GM21576 (cell line): ENCODE data around the gene C14orf180.

Source experiments
- ATAC-seq: cut with Tn5 transposase; IDR thresholded peaks from one replicate; pipeline ENCODE4 v1.9.1; 2021; ENCODE audit warnings: mild to moderate bottlenecking, moderate library complexity; ENCODE audit not compliant: unreplicated experiment

The C14orf180 gene

GRCh38 chr14:104549536-104550339 lies 29.8 kb upstream of the C14orf180 start:
- ATAC-seq: no peak

GRCh38 chr14:104550340-104550860 lies 29.2 kb upstream of the C14orf180 start:
- no peak for ATAC-seq

- ATAC-seq: no peak
Measured at GRCh38 chr14:104550861-104551728, 28.5 kb upstream of the C14orf180 start.

GRCh38 chr14:104551851-104552737 lies 27.5 kb upstream of the C14orf180 start:
- ATAC-seq: no peak

GRCh38 chr14:104552738-104553125 lies 26.8 kb upstream of the C14orf180 start:
- no peak for ATAC-seq

- ATAC-seq: no peak
Measured at GRCh38 chr14:104553166-104554087, 26.1 kb upstream of the C14orf180 start.

- no peak for ATAC-seq
Measured at GRCh38 chr14:104554088-104554607, 25.4 kb upstream of the C14orf180 start.

- ATAC-seq: no peak
Measured at GRCh38 chr14:104554608-104555429, 24.7 kb upstream of the C14orf180 start.

GRCh38 chr14:104555430-104556255 lies 23.9 kb upstream of the C14orf180 start:
- ATAC-seq: no peak

- ATAC-seq: no peak
Measured at GRCh38 chr14:104556256-104557021, 23.1 kb upstream of the C14orf180 start.

GRCh38 chr14:104557086-104557485 lies 22.5 kb upstream of the C14orf180 start:
- ATAC-seq: no peak

GRCh38 chr14:104557766-104558165 lies 21.8 kb upstream of the C14orf180 start:
- ATAC-seq: no peak

- no peak for ATAC-seq
Measured at GRCh38 chr14:104558231-104559027, 21.1 kb upstream of the C14orf180 start.

GRCh38 chr14:104559028-104559803 lies 20.3 kb upstream of the C14orf180 start:
- ATAC-seq: no peak

GRCh38 chr14:104559804-104560585 lies 19.6 kb upstream of the C14orf180 start:
- no peak for ATAC-seq
